ENCODE results near the gene DPP10.

Gene DPP10

DNA sequence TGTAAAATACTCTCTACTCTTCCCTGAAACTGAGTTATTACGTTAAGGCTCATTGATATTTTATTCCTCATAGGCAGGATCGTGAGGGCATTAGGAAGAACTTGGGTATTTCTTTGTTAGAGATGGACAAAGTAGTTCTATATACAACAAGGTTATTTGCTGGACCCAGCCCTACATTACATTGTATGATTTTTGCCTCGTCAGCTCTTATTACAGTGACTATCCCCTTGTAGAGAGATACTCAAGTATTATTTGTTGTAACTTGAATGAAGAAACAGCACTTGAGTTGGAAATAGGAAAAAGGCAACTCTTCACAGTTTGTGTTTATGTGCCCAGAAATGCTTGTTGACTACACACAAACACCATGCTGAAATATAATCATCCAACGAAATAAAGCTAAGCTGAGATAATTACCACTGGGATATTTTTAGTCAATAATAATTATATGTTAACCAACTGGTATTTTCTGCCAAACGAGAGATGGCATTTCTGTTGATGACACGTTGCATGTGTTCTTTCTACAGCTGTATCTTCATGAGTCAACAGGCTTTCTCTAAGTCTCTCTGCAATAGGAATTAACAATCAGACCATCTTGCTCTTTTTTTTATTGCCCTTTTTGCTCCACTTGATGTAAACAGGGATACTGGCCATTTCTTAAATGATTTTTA lies 947.6 kb downstream of the DPP10 start:
- DNase-seq (ENCODE audit: low read depth): no peak
- H3K4me3 ChIP-seq (ENCODE audit: low read length): no peak overlapping the region
- no peak for TF ChIP-seq CTCF (conservative IDR thresholded peaks at IDR 0.05; ENCODE audit: low read depth, low read length)

- no peak for TF ChIP-seq CTCF (conservative IDR thresholded peaks at IDR 0.05; ENCODE audit: low read depth, low read length)
- no peak overlapping the region for H3K4me3 ChIP-seq (ENCODE audit: low read length)
- no peak for DNase-seq (ENCODE audit: low read depth)
These were observed 954.1 kb downstream of the DPP10 start for GRCh38 chr2:115396579-115396978.

DNA sequence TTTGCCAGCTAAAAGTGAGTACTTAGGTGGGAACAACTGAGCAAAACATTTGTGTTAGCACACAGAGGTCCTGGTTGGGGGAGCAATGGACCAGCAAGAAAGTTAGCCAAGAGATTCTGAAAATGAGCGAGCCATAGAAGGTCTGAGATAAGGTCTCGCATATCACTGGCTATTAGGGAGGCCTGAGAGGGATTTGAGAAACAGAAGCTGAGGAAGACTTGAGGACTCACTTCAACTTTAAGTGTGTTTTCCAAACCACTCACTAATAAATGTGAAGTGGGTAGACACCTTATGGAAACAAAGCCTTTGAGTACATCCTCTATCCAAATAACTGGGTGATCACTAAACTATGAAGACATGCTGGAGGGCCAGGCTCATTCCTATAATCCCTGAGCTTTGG lies 958.5 kb downstream of the DPP10 start:
- no peak for TF ChIP-seq CTCF (conservative IDR thresholded peaks at IDR 0.05; ENCODE audit: low read depth, low read length)
- no peak overlapping the region for H3K4me3 ChIP-seq (ENCODE audit: low read length)
- no peak for DNase-seq (ENCODE audit: low read depth)

DNA sequence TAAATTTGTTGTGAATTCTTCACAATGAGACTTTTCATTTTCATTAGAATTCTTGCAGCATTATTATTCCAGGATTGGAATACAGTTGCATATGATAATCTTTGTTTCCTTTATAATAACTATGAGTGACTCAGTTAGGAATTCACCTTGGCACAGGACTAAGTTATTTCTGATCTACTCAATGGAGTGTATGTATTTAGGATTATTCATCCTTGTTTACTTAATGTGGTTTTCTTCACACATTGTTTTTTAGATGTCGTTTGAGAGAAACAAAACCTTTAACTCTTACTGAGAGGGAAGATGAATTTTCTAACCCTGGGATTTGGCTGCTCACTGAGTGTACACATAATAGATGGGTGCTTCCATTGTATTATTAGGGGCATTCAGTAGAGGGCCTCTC lies 970.1 kb downstream of the DPP10 start:
- TF ChIP-seq CTCF (conservative IDR thresholded peaks at IDR 0.05; ENCODE audit: low read depth, low read length): no peak
- DNase-seq (ENCODE audit: low read depth): no peak
- no peak overlapping the region for H3K4me3 ChIP-seq (ENCODE audit: low read length)

GRCh38 chr2:115413791-115414190 lies 971.4 kb downstream of the DPP10 start:
- DNase-seq (ENCODE audit: low read depth): no peak
- no peak for TF ChIP-seq CTCF (conservative IDR thresholded peaks at IDR 0.05; ENCODE audit: low read depth, low read length)
- no peak overlapping the region for H3K4me3 ChIP-seq (ENCODE audit: low read length)

- no peak for TF ChIP-seq CTCF (conservative IDR thresholded peaks at IDR 0.05; ENCODE audit: low read depth, low read length)
- no peak overlapping the region for H3K4me3 ChIP-seq (ENCODE audit: low read length)
- DNase-seq (ENCODE audit: low read depth): no peak
These were observed 972.0 kb downstream of the DPP10 start for GRCh38 chr2:115414466-115414865.

- TF ChIP-seq CTCF (conservative IDR thresholded peaks at IDR 0.05; ENCODE audit: low read depth, low read length): no peak
- no peak for DNase-seq (ENCODE audit: low read depth)
- no peak overlapping the region for H3K4me3 ChIP-seq (ENCODE audit: low read length)
These were observed 979.7 kb downstream of the DPP10 start for GRCh38 chr2:115422004-115422634.

All from retinal pigment epithelial cell (primary cell).